ENCODE measurements around the gene MRPL38. TPM values are rescaled to one million over a fixed set of nuclear protein-coding genes. Genes with fewer than 3 reads are reported as not detected.
A peak's percentile ranks its signal among the peaks of the same experiment; 100 is the strongest.
"Not testable (repeated sequence)": the region's sequence is repeated elsewhere in the genome, so short reads cannot be mapped to it uniquely, and the experiment has no call there.

Gene MRPL38
- total RNA-seq, 4 donors from 2014 or later, result 41.7 to 113 (median 50.2) TPM

DNA sequence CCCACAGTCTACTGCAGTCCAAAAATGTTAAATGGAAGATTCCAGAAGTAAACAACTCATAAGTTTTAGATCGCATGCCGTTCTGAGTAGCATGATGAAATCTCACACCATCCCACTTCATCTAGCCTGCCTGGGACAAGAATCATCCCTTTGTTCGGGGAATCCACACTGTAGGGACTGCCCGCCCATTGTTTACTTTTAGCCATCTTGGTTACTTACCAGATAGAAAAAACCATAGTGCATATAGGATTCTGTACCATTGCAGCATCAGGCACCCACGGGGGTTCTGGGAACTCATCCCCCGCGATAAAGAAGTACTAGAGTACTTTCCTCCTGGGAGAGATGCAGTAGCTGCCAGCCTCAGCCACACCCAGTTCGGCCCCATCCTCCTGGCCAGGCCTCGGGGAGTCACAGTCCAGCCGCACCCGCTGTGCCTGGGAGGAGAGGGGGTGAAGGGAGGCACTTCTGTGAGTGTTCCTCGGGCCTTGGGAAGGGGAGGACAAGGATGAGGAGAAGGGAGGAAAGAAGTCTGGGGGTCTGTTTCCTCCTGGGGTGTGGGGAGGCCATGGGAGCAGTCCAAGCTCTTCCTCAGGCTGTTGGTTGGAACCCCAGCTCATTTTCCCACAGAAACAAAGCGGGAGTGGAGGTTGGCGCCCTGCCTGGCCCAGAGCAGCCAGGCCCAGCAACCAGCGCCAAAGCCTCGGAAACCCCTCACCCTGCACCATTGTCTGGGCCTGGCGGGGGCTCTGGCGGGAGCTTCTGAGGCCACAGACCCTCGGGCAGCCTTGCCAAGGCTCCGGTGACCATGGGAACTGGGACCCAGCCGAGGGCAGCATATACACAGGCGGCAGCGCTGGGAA lies 35.2 kb downstream of the MRPL38 start:
- Histone ChIP-seq H3K27me3 (no peaks in the 10 kb centered on the region), H3K9me3 (no peaks in the 10 kb centered on the region), H3K27ac (peak overlapping the region; percentile 84), H3K4me1 (peaks cover 66% of the 10 kb centered on the region), H3K36me3 (peaks cover 8% of the 10 kb centered on the region), H3K4me3 (peak overlapping the region; percentile 18)
- TF ChIP-seq POLR2A (IDR thresholded peaks at IDR 0.05) (peak in 1 of 2 donors; percentile 16), CTCF (IDR thresholded peaks at IDR 0.05) (no peak), POLR2AphosphoS5 (IDR thresholded peaks at IDR 0.05) (peak in 1 of 3 donors; percentile 53), EP300 (IDR thresholded peaks at IDR 0.05) (no peak)
- peak in 1 of 2 donors; percentile 87 for DNase-seq (ENCODE audit: low spot score in 2 of 2)
- 26% methylated on average over 17 of the region's 23 CpGs for WGBS

GRCh38 chr17:75868730-75869281 lies 35.9 kb downstream of the MRPL38 start:
- peak overlapping the region; percentile 18 for H3K4me3 ChIP-seq

GRCh38 chr17:75865404-75866188 lies 39.1 kb downstream of the MRPL38 start:
- H3K36me3 ChIP-seq; DNase-seq (ENCODE audit: low spot score in 2 of 2); H3K4me3 ChIP-seq; H3K9me3 ChIP-seq; H3K27me3 ChIP-seq: not testable (repeated sequence)
- H3K27ac ChIP-seq, result peak overlapping the region; percentile 13
- WGBS, result 79% methylated on average over 17 of the region's 17 CpGs
- H3K4me1 ChIP-seq, result peaks cover 47% of the 10 kb centered on the region

More at GRCh38 chr17:75868730-75869281, 35.9 kb downstream of the MRPL38 start:
- not testable (repeated sequence) for H3K27me3 ChIP-seq; H3K36me3 ChIP-seq; H3K9me3 ChIP-seq; DNase-seq (ENCODE audit: low spot score in 2 of 2)
- Histone ChIP-seq H3K27ac (peak overlapping the region; percentile 84), H3K4me1 (peaks cover 67% of the 10 kb centered on the region)
- 73% methylated on average over 12 of the region's 12 CpGs for WGBS

GRCh38 chr17:75864887-75865286 lies 39.8 kb downstream of the MRPL38 start:
- H3K27ac ChIP-seq, result peak overlapping the region; percentile 13
- H3K4me3 ChIP-seq; H3K9me3 ChIP-seq; H3K27me3 ChIP-seq; DNase-seq (ENCODE audit: low spot score in 2 of 2); H3K36me3 ChIP-seq: not testable (repeated sequence)
- WGBS, result 56% methylated on average over 4 of the region's 4 CpGs
- H3K4me1 ChIP-seq, result peaks cover 40% of the 10 kb centered on the region

DNA sequence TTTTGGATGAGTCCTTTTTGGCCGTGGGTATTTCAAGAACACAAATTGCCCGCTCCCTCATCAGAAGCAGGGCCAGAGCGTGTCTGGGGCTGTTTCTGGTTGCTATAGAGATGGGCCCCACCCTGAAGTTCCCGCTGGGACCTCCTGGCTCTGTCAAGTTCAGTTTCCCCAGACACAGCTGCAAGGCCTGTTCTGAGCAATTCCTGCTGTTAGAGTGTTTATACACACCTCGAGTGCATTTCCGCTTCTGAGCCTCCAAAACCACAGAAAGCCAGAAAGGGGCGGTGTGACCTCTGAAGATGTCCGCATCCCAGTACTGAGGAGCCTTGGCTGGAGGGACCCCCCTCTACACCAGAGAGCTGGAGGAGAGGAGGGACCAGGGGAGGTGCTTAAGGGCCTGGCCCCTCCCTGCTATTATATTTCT lies 40.2 kb downstream of the MRPL38 start:
- peak overlapping the region; percentile 13 for H3K27ac ChIP-seq
- WGBS, result 8% methylated on average over 5 of the region's 8 CpGs
- H3K4me1 ChIP-seq, result peaks cover 36% of the 10 kb centered on the region
- H3K36me3 ChIP-seq, result no peaks in the 10 kb centered on the region
- no peaks in the 10 kb centered on the region for H3K27me3 ChIP-seq
- no peak for TF ChIP-seq POLR2A (IDR thresholded peaks at IDR 0.05)
- TF ChIP-seq CTCF (IDR thresholded peaks at IDR 0.05), result no peak
- no peaks in the 10 kb centered on the region for H3K9me3 ChIP-seq
- peak; percentile 88 to 91 for DNase-seq (ENCODE audit: low spot score in 2 of 2)
- H3K4me3 ChIP-seq, result no peak overlapping the region

- WGBS, result 75% methylated on average over 9 of the region's 9 CpGs
- H3K4me3 ChIP-seq, result no peak overlapping the region
- H3K9me3 ChIP-seq, result no peaks in the 10 kb centered on the region
- DNase-seq (ENCODE audit: low spot score in 2 of 2), result no peak
- TF ChIP-seq EP300 (IDR thresholded peaks at IDR 0.05) (no peak), POLR2AphosphoS5 (IDR thresholded peaks at IDR 0.05) (peak in 1 of 3 donors; percentile 67), CTCF (IDR thresholded peaks at IDR 0.05) (no peak), POLR2A (IDR thresholded peaks at IDR 0.05) (peak in 1 of 2 donors; percentile 65)
- peaks cover 24% of the 10 kb centered on the region for H3K4me1 ChIP-seq
- H3K27ac ChIP-seq, result peak overlapping the region; percentile 71
- no peaks in the 10 kb centered on the region for H3K36me3 ChIP-seq
- no peaks in the 10 kb centered on the region for H3K27me3 ChIP-seq
These were observed 42.8 kb downstream of the MRPL38 start for GRCh38 chr17:75861927-75862317.

- peaks cover 24% of the 10 kb centered on the region for H3K4me1 ChIP-seq
- not testable (repeated sequence) for H3K27me3 ChIP-seq; H3K4me3 ChIP-seq; H3K36me3 ChIP-seq; H3K9me3 ChIP-seq; DNase-seq (ENCODE audit: low spot score in 2 of 2)
- H3K27ac ChIP-seq, result peak overlapping the region; percentile 26
- 91% methylated on average over 10 of the region's 10 CpGs for WGBS
These were observed 45.3 kb downstream of the MRPL38 start for GRCh38 chr17:75859358-75859757.

Data from suprapubic skin (tissue), 4 donors.